A549 (cell line): ENCODE results near the gene CD48. TPM values are rescaled to one million over a fixed set of nuclear protein-coding genes. Genes with fewer than 3 reads are reported as not detected.

ENCODE experiments used
- ATAC-seq, 2 experiments: fragments of 200-7000 bp in 1 of 2; fragments of >200 bp in 1 of 2; cut with Nextera tagmentation in 1 of 2; cut with Tn5 transposase in 1 of 2; 3 replicates each; pipeline versions ENCODE4 v1.8.0 to v1.9.1; 2018 to 2020; ENCODE audit warnings: mild to moderate bottlenecking in 1 of 2, moderate library complexity in 1 of 2
- CTCF ChIA-PET: fragments of 300-600 bp; sonication (Branson Sonifier 250); formaldehyde crosslinking; extraction: SDS; loops from one replicate; lab custom pipeline; 2021; ENCODE audit warnings: antibody characterized with exemption, inconsistent platforms; lab: Yijun Ruan, JAX
- POLR2A ChIA-PET: fragments of 350-600 bp; formaldehyde crosslinking; extraction: SDS; loops from one replicate; lab custom pipeline; 2021; ENCODE audit warnings: antibody characterized with exemption, inconsistent platforms; lab: Yijun Ruan, JAX
- DNase-seq, 2 experiments: peaks; one replicate each; pipeline versions ENCODE4 v3.0.0 to v3.0.0-alpha.2; 2011 to 2016; ENCODE audit warnings: low read depth in 1 of 2, low spot score in 1 of 2
- FAIRE-seq: peaks from 2 replicates; lab custom pipeline; 2011; peaks lifted over from hg19 to GRCh38; lab: Jason Lieb, UNC
- H3K27ac ChIP-seq, 2 experiments: fragments of >200 bp; sonication (Bioruptor Twin); formaldehyde crosslinking; 3 replicates each; pipeline ENCODE4 v1.5.1; 2016 to 2017
- H3K4me1 ChIP-seq: fragments of >200 bp; sonication (Bioruptor Twin); formaldehyde crosslinking; 3 replicates; pipeline ENCODE4 v1.6.1; 2016
- H3K4me2 ChIP-seq: fragments of >200 bp; sonication (Bioruptor Twin); formaldehyde crosslinking; 3 replicates; pipeline ENCODE4 v1.6.1; 2016
- H3K4me3 ChIP-seq: fragments of >200 bp; sonication (Bioruptor Twin); formaldehyde crosslinking; 3 replicates; pipeline ENCODE4 v1.5.1; 2016
- H3K9me3 ChIP-seq: fragments of >200 bp; sonication (Bioruptor Twin); formaldehyde crosslinking; 3 replicates; pipeline ENCODE4 v1.6.1; 2016
- E2F6 ChIP-seq: IDR thresholded peaks from 2 replicates; pipeline ENCODE4 v1.6.1; 2012; ENCODE audit warnings: low read depth, borderline replicate concordance
- EP300 ChIP-seq, 2 experiments: fragments of >200 bp; sonication (Bioruptor Twin); formaldehyde crosslinking; IDR thresholded peaks; 2 replicates in 1 of 2; 3 replicates in 1 of 2; pipeline ENCODE4 v1.6.1; 2016 to 2017
- ESRRA ChIP-seq: fragments of 150-350 bp; IDR thresholded peaks from 2 replicates; pipeline ENCODE4 v1.6.1; 2014; ENCODE audit warnings: mild to moderate bottlenecking, low read length, borderline replicate concordance
- FOSL2 ChIP-seq, 2 experiments: fragments of 450-650 bp in 1 of 2; fragments of >200 bp in 1 of 2; sonication (Bioruptor Twin) in 1 of 2; formaldehyde crosslinking; IDR thresholded peaks; 2 replicates each; pipeline versions ENCODE4 v1.5.0 to v1.6.1; 2016 to 2020; ENCODE audit warnings: mild to moderate bottlenecking in 1 of 2, moderate library complexity in 1 of 2
- GATA3 ChIP-seq: IDR thresholded peaks from 2 replicates; pipeline ENCODE4 v1.6.1; 2012; ENCODE audit warnings: borderline replicate concordance
- HDAC2 ChIP-seq: fragments of 200-600 bp; sonication (generic); IDR thresholded peaks from 2 replicates; pipeline ENCODE4 v1.6.1; 2016
- JUN ChIP-seq, 2 experiments: fragments of >200 bp; sonication (Bioruptor Twin); formaldehyde crosslinking; IDR thresholded peaks; 2 replicates in 1 of 2; 3 replicates in 1 of 2; pipeline ENCODE4 v1.6.1; 2016 to 2017
- JUNB ChIP-seq: fragments of >200 bp; sonication (Bioruptor Twin); formaldehyde crosslinking; IDR thresholded peaks from 2 replicates; pipeline ENCODE4 v1.6.1; 2016
- MYC ChIP-seq: IDR thresholded peaks from 2 replicates; pipeline ENCODE4 v1.6.1; 2012; ENCODE audit warnings: mild to moderate bottlenecking, inconsistent platforms, low read length, improper control_type of control experiment, borderline replicate concordance
- NFE2L2 ChIP-seq: fragments of 150-350 bp; conservative IDR thresholded peaks from 2 replicates; pipeline ENCODE4 v1.6.1; 2014; ENCODE audit warnings: low read length
- NPAS2 ChIP-seq: fragments of 250-450 bp; sonication (Bioruptor Pico); IDR thresholded peaks from 2 replicates; pipeline ENCODE4 v1.8.0; 2022; ENCODE audit warnings: mild to moderate bottlenecking, moderate library complexity, borderline replicate concordance
- POLR2A ChIP-seq: IDR thresholded peaks from 2 replicates; pipeline ENCODE4 v1.6.1; 2012; ENCODE audit warnings: mild to moderate bottlenecking, low read length
- POLR2AphosphoS2 ChIP-seq: conservative IDR thresholded peaks from 2 replicates; pipeline ENCODE4 v1.6.1; 2012; ENCODE audit warnings: low read length, improper control_type of control experiment, inconsistent platforms
- REST ChIP-seq: fragments of 200-600 bp; sonication (generic); IDR thresholded peaks from 2 replicates; pipeline ENCODE4 v1.6.1; 2016; ENCODE audit warnings: antibody characterized with exemption, mild to moderate bottlenecking, moderate library complexity
- SREBF2 ChIP-seq: fragments of 450-650 bp; IDR thresholded peaks from 2 replicates; pipeline ENCODE4 v1.6.1; 2014; ENCODE audit warnings: mild to moderate bottlenecking, moderate library complexity
- ZNF302 ChIP-seq: fragments of 250-450 bp; sonication (Bioruptor Pico); IDR thresholded peaks from 2 replicates; pipeline ENCODE4 v1.9.0; 2021; ENCODE audit warnings: inconsistent platforms, mild to moderate bottlenecking, moderate library complexity
- ZSCAN20 ChIP-seq: fragments of 250-450 bp; sonication (Bioruptor Pico); IDR thresholded peaks from 2 replicates; pipeline ENCODE4 v1.8.0; 2022; ENCODE audit warnings: mild to moderate bottlenecking, moderate library complexity
- WGBS: methylation state at CpG from one replicate; pipeline ENCODE4 v1.1.6; 2017; ENCODE audit errors: missing lambda C conversion rate; 5-methylcytosine and 5-hydroxymethylcytosine counted together
- polyA plus RNA-seq, 4 experiments: library from polyadenylated mRNA; depleted of rRNA in 3 of 4; stranded (reverse); fragments of >200 nt; fragmentation: RNase III in 1 of 4; extraction: RNeasy Plus Mini Kit Qiagen cat#74134 plus additional on column Dnase treatment in 1 of 4; gene quantifications; 2 replicates in 3 of 4; 3 replicates in 1 of 4; pipeline ENCODE4 v1.2.3, GENCODE V29; 2011 to 2017
- TF ChIP-seq, protein P1 (sequence below): IDR thresholded peaks from 2 replicates; pipeline ENCODE4 v1.6.1; 2012
- TF ChIP-seq, protein P2 (sequence below): IDR thresholded peaks from 2 replicates; pipeline ENCODE4 v1.6.1; 2012
- TF ChIP-seq, protein P3 (sequence below): fragments of 150-350 bp; IDR thresholded peaks from 2 replicates; pipeline ENCODE4 v1.6.1; 2014; ENCODE audit warnings: low read depth, mild to moderate bottlenecking, low read length

CD48 gene
- polyA plus RNA-seq, 2 of the 4 experiments (the other 2 are of a cell fraction) = not detected

DNA sequence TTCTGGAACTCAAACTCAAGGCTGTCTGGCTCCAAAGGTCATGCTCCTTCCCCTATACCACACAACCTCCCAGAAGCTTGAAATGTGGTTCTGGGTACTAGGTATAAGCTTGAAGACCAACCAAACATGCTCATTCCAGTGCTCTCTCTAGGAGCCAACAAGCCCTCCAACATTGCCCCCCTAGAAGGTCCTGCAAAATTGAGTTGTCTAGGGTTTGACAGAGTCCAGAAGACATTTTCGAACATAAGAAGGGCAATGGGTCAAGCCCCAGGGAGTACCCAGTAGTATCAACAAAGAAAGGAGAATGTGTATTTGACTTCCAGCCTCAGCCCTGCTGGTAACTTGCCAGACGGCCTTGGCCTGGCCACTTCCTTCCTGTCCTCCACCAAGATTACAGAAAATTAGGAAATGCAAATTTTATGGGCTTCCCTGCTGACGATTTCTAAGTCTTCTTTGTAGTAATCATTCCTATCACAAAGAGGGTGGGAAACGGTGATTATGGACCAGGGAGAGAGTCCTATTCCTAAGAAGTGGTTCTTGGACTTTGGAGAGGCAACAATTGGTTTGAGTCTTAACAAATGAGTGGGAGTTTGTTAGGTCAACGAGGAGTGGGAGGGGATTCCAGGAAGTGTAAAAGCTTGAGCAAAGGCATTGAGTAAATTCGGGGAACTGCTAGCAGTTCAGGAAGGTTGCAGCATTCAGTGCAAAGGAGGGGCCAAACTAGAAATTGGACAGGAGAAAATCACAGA is 46.1 kb downstream of the CD48 start (continued):
- TF ChIP-seq, protein P1, sequence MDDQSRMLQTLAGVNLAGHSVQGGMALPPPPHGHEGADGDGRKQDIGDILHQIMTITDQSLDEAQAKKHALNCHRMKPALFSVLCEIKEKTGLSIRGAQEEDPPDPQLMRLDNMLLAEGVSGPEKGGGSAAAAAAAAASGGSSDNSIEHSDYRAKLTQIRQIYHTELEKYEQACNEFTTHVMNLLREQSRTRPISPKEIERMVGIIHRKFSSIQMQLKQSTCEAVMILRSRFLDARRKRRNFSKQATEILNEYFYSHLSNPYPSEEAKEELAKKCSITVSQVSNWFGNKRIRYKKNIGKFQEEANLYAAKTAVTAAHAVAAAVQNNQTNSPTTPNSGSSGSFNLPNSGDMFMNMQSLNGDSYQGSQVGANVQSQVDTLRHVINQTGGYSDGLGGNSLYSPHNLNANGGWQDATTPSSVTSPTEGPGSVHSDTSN = no peak
- no peak for TF ChIP-seq EP300 (IDR thresholded peaks at IDR 0.05)
- no peak for TF ChIP-seq SREBF2

- Histone ChIP-seq H3K27ac (no peak overlapping the region), H3K4me3 (no peak overlapping the region), H3K4me1 (no peaks in the 10 kb centered on the region), H3K4me2 (no peak overlapping the region), H3K9me3 (peaks cover 18% of the 10 kb centered on the region; the same call in 2 of the 3 replicates)
- POLR2A ChIA-PET = no interaction called here
- no peak for TF ChIP-seq E2F6
- TF ChIP-seq ESRRA = no peak
- no peak for TF ChIP-seq ZSCAN20
- no peak for TF ChIP-seq HDAC2
- TF ChIP-seq ZNF302 = no peak
- no peak for TF ChIP-seq REST
- no peak for TF ChIP-seq FOSL2 (IDR thresholded peaks at IDR 0.05)
- no peak for TF ChIP-seq FOSL2 (CRISPR knock-in tag; IDR thresholded peaks at IDR 0.05)
- no peak for TF ChIP-seq MYC
- TF ChIP-seq POLR2A = no peak
- no peak for TF ChIP-seq NFE2L2
- TF ChIP-seq, protein P2, sequence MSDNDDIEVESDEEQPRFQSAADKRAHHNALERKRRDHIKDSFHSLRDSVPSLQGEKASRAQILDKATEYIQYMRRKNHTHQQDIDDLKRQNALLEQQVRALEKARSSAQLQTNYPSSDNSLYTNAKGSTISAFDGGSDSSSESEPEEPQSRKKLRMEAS = no peak
- TF ChIP-seq GATA3 = no peak
- TF ChIP-seq POLR2AphosphoS2 = no peak
- TF ChIP-seq, protein P3, sequence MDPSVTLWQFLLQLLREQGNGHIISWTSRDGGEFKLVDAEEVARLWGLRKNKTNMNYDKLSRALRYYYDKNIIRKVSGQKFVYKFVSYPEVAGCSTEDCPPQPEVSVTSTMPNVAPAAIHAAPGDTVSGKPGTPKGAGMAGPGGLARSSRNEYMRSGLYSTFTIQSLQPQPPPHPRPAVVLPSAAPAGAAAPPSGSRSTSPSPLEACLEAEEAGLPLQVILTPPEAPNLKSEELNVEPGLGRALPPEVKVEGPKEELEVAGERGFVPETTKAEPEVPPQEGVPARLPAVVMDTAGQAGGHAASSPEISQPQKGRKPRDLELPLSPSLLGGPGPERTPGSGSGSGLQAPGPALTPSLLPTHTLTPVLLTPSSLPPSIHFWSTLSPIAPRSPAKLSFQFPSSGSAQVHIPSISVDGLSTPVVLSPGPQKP = no peak
- no peak for TF ChIP-seq NPAS2 (CRISPR knock-in tag)
- TF ChIP-seq JUNB = no peak
- no peak for TF ChIP-seq JUN (IDR thresholded peaks at IDR 0.05)
- TF ChIP-seq, protein P1 = no peak
- no peak for ATAC-seq
- 53% methylated on average over 3 of the region's 3 CpGs for WGBS
- CTCF ChIA-PET = interaction anchor here (1.1 to 1.3 kb wide), 2 partner anchors 11 to 14 kb away, joined by 4 read pairs; no protein-coding TSS in a partner anchor
- FAIRE-seq = no peak
- DNase-seq = no peak
These were observed 47.0 kb downstream of the CD48 start for GRCh38 chr1:160664573-160665051.
